ENCODE measurements around the gene MRC2.

- no peak for TF ChIP-seq POLR2AphosphoS5 (IDR thresholded peaks at IDR 0.05; ENCODE audit: low read depth, low read length)
- TF ChIP-seq CTCF (IDR thresholded peaks at IDR 0.05), result no peak
- TF ChIP-seq RAD21 (IDR thresholded peaks at IDR 0.05; ENCODE audit: low read length), result no peak
- TF ChIP-seq SIN3A (IDR thresholded peaks at IDR 0.05; ENCODE audit: borderline replicate concordance, low read depth, low read length), result no peak
- no peak for TF ChIP-seq REST (IDR thresholded peaks at IDR 0.05; ENCODE audit: low read depth, low read length)
- no peak for TF ChIP-seq TAF1 (IDR thresholded peaks at IDR 0.05; ENCODE audit: borderline replicate concordance, low read depth, low read length)
- no peak for TF ChIP-seq EP300 (IDR thresholded peaks at IDR 0.05; ENCODE audit: borderline replicate concordance in 1 of 2, low read depth in 1 of 2, low read length in 1 of 2)
- TF ChIP-seq TCF12 (IDR thresholded peaks at IDR 0.05), result no peak
- no peak for TF ChIP-seq JUND (IDR thresholded peaks at IDR 0.05)
These were observed 50.9 kb downstream of the MRC2 start for GRCh38 chr17:62678214-62678919.

Measured in SK-N-SH (cell line).